Activated CD8-positive, alpha-beta T cell treated with anti-CD3 and anti-CD28 coated beads, Interleukin-2, amount 10 ng/mL, durations not matched to agents 7 days and 5 days (primary cell): ENCODE measurements around the gene RCOR3. TPM values are rescaled to one million over a fixed set of nuclear protein-coding genes. Genes with fewer than 3 reads are reported as not detected.
"Not testable (repeated sequence)": the region's sequence is repeated elsewhere in the genome, so short reads cannot be mapped to it uniquely, and the experiment has no call there.

ENCODE experiments used
- ATAC-seq: fragments of 150-1000 bp; cut with Tn5 transposase; one replicate; pipeline ENCODE4 v1.10.0; 2021; ENCODE audit warnings: moderate library complexity
- CTCF ChIA-PET: fragments of 350-600 bp; sonication (Branson Sonifier 250); formaldehyde crosslinking; loops from one replicate; lab custom pipeline; 2021; ENCODE audit warnings: antibody characterized with exemption; lab: Charles Lee
- POLR2A ChIA-PET: fragments of 350-600 bp; sonication (Branson Sonifier 250); formaldehyde crosslinking; loops from one replicate; lab custom pipeline; 2021; ENCODE audit warnings: antibody characterized with exemption; lab: Charles Lee
- DNase-seq: peaks from one replicate; pipeline ENCODE4 v3.0.0-alpha.2; 2020
- H3K27ac Mint-ChIP-seq: one replicate; pipeline ENCODE4 v1.8.0; 2021; ENCODE audit warnings: mild to moderate bottlenecking, mixed read lengths
- H3K27me3 Mint-ChIP-seq: one replicate; pipeline ENCODE4 v1.8.0; 2021; ENCODE audit warnings: low read depth, mixed read lengths
- H3K36me3 Mint-ChIP-seq: one replicate; pipeline ENCODE4 v1.8.0; 2021; ENCODE audit warnings: low read depth, mixed read lengths
- H3K4me1 Mint-ChIP-seq: one replicate; pipeline ENCODE4 v1.8.0; 2021; ENCODE audit warnings: low read depth, mixed read lengths
- H3K4me3 Mint-ChIP-seq: one replicate; pipeline ENCODE4 v1.8.0; 2021; ENCODE audit warnings: mild to moderate bottlenecking, mixed read lengths
- H3K9me3 Mint-ChIP-seq: one replicate; pipeline ENCODE4 v1.8.0; 2022; ENCODE audit warnings: mixed read lengths; ENCODE audit not compliant: insufficient read depth
- total RNA-seq, 2 experiments: library from RNA; stranded (reverse); gene quantifications; one replicate each; pipeline ENCODE4 v1.2.3, GENCODE V29; 2021

The RCOR3 gene
- total RNA-seq, 2 experiments from 2014 or later: 47.2 to 50.6 TPM

- peak; percentile 79 for DNase-seq
- peak; percentile 43 for ATAC-seq
- ChIA-PET POLR2A (interaction anchor here (0.9 to 1.0 kb wide), 2 partner anchors 10 to 31 kb away, joined by 3 to 4 read pairs; no protein-coding TSS in a partner anchor), CTCF (interaction anchor here (1.0 kb wide), 1 partner anchor 125 kb away, joined by 3 read pairs; no protein-coding TSS in a partner anchor)
- H3K4me3 Mint-ChIP-seq: peak overlapping the region; percentile 85
- H3K4me1 Mint-ChIP-seq: peaks cover 20% of the 10 kb centered on the region
- H3K27ac Mint-ChIP-seq: peak overlapping the region; percentile 87
- no peaks in the 10 kb centered on the region for H3K9me3 Mint-ChIP-seq
- H3K36me3 Mint-ChIP-seq: peaks cover 19% of the 10 kb centered on the region
- no peaks in the 10 kb centered on the region for H3K27me3 Mint-ChIP-seq
Measured at GRCh38 chr1:211260141-211261107, 1.3 kb downstream of the RCOR3 start.

DNA sequence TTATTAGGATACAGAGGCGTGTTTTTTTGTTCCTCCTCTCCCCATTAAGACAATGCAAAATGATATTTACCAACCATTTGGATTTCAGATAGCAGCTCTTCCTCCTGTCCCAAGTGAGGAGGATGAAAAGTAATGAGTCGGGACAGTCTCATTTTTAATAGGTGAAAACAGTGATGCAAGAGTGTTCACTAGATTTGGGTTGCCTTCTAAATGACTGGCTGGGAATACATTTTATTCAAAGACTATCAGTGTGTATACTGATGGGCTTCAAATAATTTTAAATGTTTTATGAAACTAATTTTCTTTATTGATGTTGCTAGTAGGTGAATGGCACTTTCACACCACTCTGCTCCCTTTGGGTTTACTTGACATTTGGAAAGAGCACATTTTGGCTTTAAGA is 2.1 kb downstream of the RCOR3 start:
- H3K36me3 Mint-ChIP-seq: peaks cover 23% of the 10 kb centered on the region
- H3K27ac Mint-ChIP-seq: peak overlapping the region; percentile 87
- peaks cover 20% of the 10 kb centered on the region for H3K4me1 Mint-ChIP-seq
- ChIA-PET POLR2A (interaction anchor here (0.8 to 1.0 kb wide), 3 partner anchors 8 to 32 kb away, joined by 3 to 4 read pairs (median 3); no protein-coding TSS in a partner anchor), CTCF (interaction anchor here (1.0 kb wide), 1 partner anchor 126 kb away, joined by 3 read pairs; no protein-coding TSS in a partner anchor)
- H3K27me3 Mint-ChIP-seq: no peaks in the 10 kb centered on the region
- peak overlapping the region; percentile 85 for H3K4me3 Mint-ChIP-seq
- no peaks in the 10 kb centered on the region for H3K9me3 Mint-ChIP-seq
- ATAC-seq (no peak), DNase-seq (no peak)

GRCh38 chr1:211263022-211263421 is 3.9 kb downstream of the RCOR3 start:
- POLR2A ChIA-PET, ATAC-seq, H3K4me3 Mint-ChIP-seq, H3K9me3 Mint-ChIP-seq, DNase-seq, H3K27me3 Mint-ChIP-seq, H3K27ac Mint-ChIP-seq: not testable (repeated sequence)
- peaks cover 14% of the 10 kb centered on the region for H3K4me1 Mint-ChIP-seq
- peaks cover 33% of the 10 kb centered on the region for H3K36me3 Mint-ChIP-seq
- CTCF ChIA-PET: interaction anchor here (1.3 to 1.7 kb wide), 2 partner anchors 10 to 213 kb away, joined by 3 to 4 read pairs; no protein-coding TSS in a partner anchor

GRCh38 chr1:211267204-211267857 is 8.2 kb downstream of the RCOR3 start:
- CTCF ChIA-PET: no interaction called here
- H3K4me3 Mint-ChIP-seq: no peak overlapping the region
- peaks cover 37% of the 10 kb centered on the region for H3K36me3 Mint-ChIP-seq
- POLR2A ChIA-PET: no interaction called here
- no peaks in the 10 kb centered on the region for H3K27me3 Mint-ChIP-seq
- no peak overlapping the region for H3K27ac Mint-ChIP-seq
- DNase-seq: no peak
- peaks cover 3% of the 10 kb centered on the region for H3K4me1 Mint-ChIP-seq
- ATAC-seq: no peak
- no peaks in the 10 kb centered on the region for H3K9me3 Mint-ChIP-seq

GRCh38 chr1:211279340-211279739 is 20.2 kb downstream of the RCOR3 start:
- ATAC-seq (no peak), DNase-seq (no peak)
- no peak overlapping the region for H3K27ac Mint-ChIP-seq
- no peaks in the 10 kb centered on the region for H3K4me1 Mint-ChIP-seq
- ChIA-PET POLR2A (no interaction called here), CTCF (no interaction called here)
- no peaks in the 10 kb centered on the region for H3K27me3 Mint-ChIP-seq
- H3K36me3 Mint-ChIP-seq: peaks cover 26% of the 10 kb centered on the region
- no peak overlapping the region for H3K4me3 Mint-ChIP-seq
- no peaks in the 10 kb centered on the region for H3K9me3 Mint-ChIP-seq

DNA sequence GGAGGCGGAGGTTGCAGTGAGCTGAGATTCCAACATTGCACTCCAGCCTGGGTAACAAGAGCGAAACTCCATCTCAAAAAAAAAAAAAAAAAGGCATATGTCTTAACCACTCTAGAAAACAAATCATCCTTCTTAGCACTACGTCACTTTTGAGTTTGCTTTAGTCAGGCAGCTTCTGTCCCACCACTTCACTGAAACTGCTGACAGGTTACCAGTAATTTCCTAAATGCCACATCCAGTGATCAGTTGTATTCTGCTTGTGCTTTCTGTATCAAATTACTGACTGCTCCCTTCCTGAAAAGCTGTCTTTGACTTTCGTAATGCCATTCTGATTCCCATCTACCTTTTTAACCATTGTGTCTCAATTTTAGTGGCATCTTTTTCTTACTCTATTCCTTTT is 21.7 kb downstream of the RCOR3 start:
- Mint-ChIP-seq H3K36me3 (peaks cover 32% of the 10 kb centered on the region), H3K4me3 (no peak overlapping the region), H3K4me1 (no peaks in the 10 kb centered on the region), H3K9me3 (no peaks in the 10 kb centered on the region), H3K27me3 (no peaks in the 10 kb centered on the region), H3K27ac (no peak overlapping the region)
- ATAC-seq (no peak), DNase-seq (no peak)
- ChIA-PET CTCF (interaction anchor here (1.0 kb wide), 1 partner anchor 23 kb away, joined by 3 read pairs; no protein-coding TSS in a partner anchor), POLR2A (no interaction called here)

DNA sequence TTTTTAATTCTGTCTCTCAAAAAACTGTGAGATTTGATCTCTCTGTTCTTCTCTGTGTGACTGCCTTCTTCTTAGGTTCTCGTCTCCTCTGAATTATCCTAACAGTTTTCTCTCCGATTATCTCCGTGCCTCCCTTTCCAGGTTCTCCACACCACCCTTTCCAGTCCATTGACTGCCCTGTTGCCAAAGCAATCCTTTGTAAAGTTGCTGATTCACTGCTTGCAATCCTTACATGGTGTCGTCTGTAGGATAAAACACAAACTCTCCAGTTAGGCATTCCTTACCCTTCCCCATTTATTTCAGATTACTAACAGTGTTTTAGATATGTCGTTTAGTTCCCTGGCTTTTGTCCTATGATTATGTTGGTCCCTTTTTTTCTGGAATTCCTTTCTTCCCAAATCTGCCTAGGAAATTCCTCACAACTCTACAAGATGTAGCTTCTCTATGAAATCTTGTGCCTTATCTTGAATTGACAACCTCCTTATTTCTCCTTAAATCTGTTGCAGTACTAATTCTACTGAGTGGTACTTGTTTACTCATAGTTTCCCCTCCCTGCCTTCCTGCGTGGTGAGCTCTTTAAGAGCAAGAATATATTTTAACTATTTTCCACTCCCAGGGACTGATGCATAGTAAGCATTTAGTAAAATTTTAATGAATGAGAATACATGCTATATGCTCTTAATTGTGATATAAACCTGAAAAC is 22.3 kb downstream of the RCOR3 start:
- DNase-seq: no peak
- H3K36me3 Mint-ChIP-seq: peaks cover 31% of the 10 kb centered on the region
- ChIA-PET CTCF (interaction anchor here (1.0 kb wide), 1 partner anchor 23 kb away, joined by 3 read pairs; no protein-coding TSS in a partner anchor), POLR2A (no interaction called here)
- no peaks in the 10 kb centered on the region for H3K27me3 Mint-ChIP-seq
- no peak overlapping the region for H3K4me3 Mint-ChIP-seq
- no peaks in the 10 kb centered on the region for H3K9me3 Mint-ChIP-seq
- no peaks in the 10 kb centered on the region for H3K4me1 Mint-ChIP-seq
- ATAC-seq: no peak
- no peak overlapping the region for H3K27ac Mint-ChIP-seq

DNA sequence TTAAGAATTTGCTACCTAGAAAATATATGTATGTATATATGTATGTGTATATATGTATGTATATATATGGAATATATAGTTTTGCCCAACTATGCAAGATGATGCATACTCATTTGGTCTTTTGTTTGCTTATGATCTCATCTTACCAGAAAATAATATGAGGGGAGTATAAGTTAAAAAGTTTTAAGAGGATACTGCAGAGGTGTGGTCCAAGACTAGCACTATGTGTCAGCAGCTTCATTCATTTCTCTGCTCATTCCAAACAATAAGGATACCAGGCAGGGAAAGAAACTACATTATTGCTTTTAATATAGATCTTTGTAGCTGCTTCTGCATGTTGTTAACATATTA is 22.8 kb downstream of the RCOR3 start:
- ATAC-seq: no peak
- Mint-ChIP-seq H3K4me3 (no peak overlapping the region), H3K27me3 (no peaks in the 10 kb centered on the region), H3K9me3 (no peaks in the 10 kb centered on the region), H3K4me1 (no peaks in the 10 kb centered on the region), H3K36me3 (peaks cover 34% of the 10 kb centered on the region), H3K27ac (no peak overlapping the region)
- POLR2A ChIA-PET: no interaction called here
- no peak for DNase-seq
- CTCF ChIA-PET: interaction anchor here (1.0 to 1.6 kb wide), 2 partner anchors 13 to 24 kb away, joined by 3 read pairs; no protein-coding TSS in a partner anchor

- H3K36me3 Mint-ChIP-seq: peaks cover 44% of the 10 kb centered on the region
- no peaks in the 10 kb centered on the region for H3K4me1 Mint-ChIP-seq
- ATAC-seq (no peak), DNase-seq (no peak)
- no peaks in the 10 kb centered on the region for H3K27me3 Mint-ChIP-seq
- H3K9me3 Mint-ChIP-seq: no peaks in the 10 kb centered on the region
- ChIA-PET CTCF (interaction anchor here (0.7 kb wide), 1 partner anchor 15 kb away, joined by 3 read pairs; no protein-coding TSS in a partner anchor), POLR2A (no interaction called here)
- H3K4me3 Mint-ChIP-seq: no peak overlapping the region
- H3K27ac Mint-ChIP-seq: no peak overlapping the region
Measured at GRCh38 chr1:211285196-211285595, 26.0 kb downstream of the RCOR3 start.

GRCh38 chr1:211287218-211287617 is 28.1 kb downstream of the RCOR3 start:
- no peak for ATAC-seq
- CTCF ChIA-PET: interaction anchor here (0.7 kb wide), 1 partner anchor 34 kb away, joined by 3 read pairs; no protein-coding TSS in a partner anchor
- Mint-ChIP-seq H3K4me1 (no peaks in the 10 kb centered on the region), H3K27ac (no peak overlapping the region), H3K9me3 (no peaks in the 10 kb centered on the region), H3K4me3 (no peak overlapping the region), H3K36me3 (peaks cover 59% of the 10 kb centered on the region), H3K27me3 (no peaks in the 10 kb centered on the region)
- POLR2A ChIA-PET: interaction anchor here (0.6 kb wide), 1 partner anchor 542 kb away, joined by 3 read pairs; no protein-coding TSS in a partner anchor
- no peak for DNase-seq

DNA sequence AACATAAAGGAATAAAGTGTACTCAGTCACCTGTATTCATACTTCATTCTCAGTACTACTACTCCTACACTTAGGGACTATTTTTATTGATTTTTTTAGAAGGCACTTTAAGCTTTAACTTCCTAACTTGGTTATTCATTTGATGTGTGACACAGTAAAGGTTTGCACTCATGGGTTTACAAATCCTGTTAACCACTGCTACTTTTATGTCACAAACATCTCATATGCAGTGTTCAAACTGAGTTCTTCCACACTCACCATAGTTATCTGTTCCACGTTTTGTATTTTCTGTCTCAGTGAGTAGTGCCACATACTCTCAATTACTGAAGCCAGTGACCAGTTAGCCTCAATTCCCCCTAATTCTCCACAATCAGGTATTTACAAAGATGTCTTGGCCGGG is 33.2 kb downstream of the RCOR3 start:
- ATAC-seq: no peak
- peaks cover 52% of the 10 kb centered on the region for H3K36me3 Mint-ChIP-seq
- no peak for DNase-seq
- no peaks in the 10 kb centered on the region for H3K9me3 Mint-ChIP-seq
- no peaks in the 10 kb centered on the region for H3K4me1 Mint-ChIP-seq
- POLR2A ChIA-PET: no interaction called here
- no peak overlapping the region for H3K27ac Mint-ChIP-seq
- H3K4me3 Mint-ChIP-seq: no peak overlapping the region
- CTCF ChIA-PET: no interaction called here
- H3K27me3 Mint-ChIP-seq: no peaks in the 10 kb centered on the region
